Type B pancreatic cell (in vitro differentiated cells): ENCODE results near the gene VGLL3. TPM values are rescaled to one million over a fixed set of nuclear protein-coding genes. Genes with fewer than 3 reads are reported as not detected.

ENCODE experiments used
- DNase-seq: peaks from one replicate; pipeline ENCODE4 v3.0.0; 2021; ENCODE audit warnings: mixed read lengths; ENCODE audit not compliant: unreplicated experiment; ENCODE audit errors: extremely low spot score
- H3K27ac Mint-ChIP-seq: 2 replicates; pipeline ENCODE4 v1.8.0; 2021; ENCODE audit warnings: mild to moderate bottlenecking, mixed read lengths
- H3K27me3 Mint-ChIP-seq: 2 replicates; pipeline ENCODE4 v1.8.0; 2021; ENCODE audit warnings: mixed read lengths
- H3K36me3 Mint-ChIP-seq: 2 replicates; pipeline ENCODE4 v1.8.0; 2021; ENCODE audit warnings: mixed read lengths
- H3K4me1 Mint-ChIP-seq: one replicate; pipeline ENCODE4 v1.8.0; 2021; ENCODE audit warnings: mixed read lengths; ENCODE audit not compliant: unreplicated experiment
- H3K4me3 Mint-ChIP-seq: 2 replicates; pipeline ENCODE4 v1.8.0; 2021; ENCODE audit warnings: mild to moderate bottlenecking, mixed read lengths
- H3K9me3 Mint-ChIP-seq: 2 replicates; pipeline ENCODE4 v1.8.0; 2021; ENCODE audit warnings: mixed read lengths
- CTCF ChIP-seq: fragments of 200-600 bp; sonication (generic); conservative IDR thresholded peaks from 2 replicates; pipeline ENCODE4 v1.5.0; 2021; ENCODE audit warnings: antibody characterized with exemption, mild to moderate bottlenecking
- total RNA-seq: library from RNA; stranded (reverse); gene quantifications from 2 replicates; pipeline ENCODE4 v1.2.1, GENCODE V29; 2021; ENCODE audit warnings: low replicate concordance

Gene VGLL3
- total RNA-seq, 1 donor from 2014 or later, result 11.1 TPM

GRCh38 chr3:86969500-86970189 lies 21.3 kb downstream of the VGLL3 start:
- no peak for DNase-seq
- H3K4me1 Mint-ChIP-seq, result peaks cover 6% of the 10 kb centered on the region
- no peak overlapping the region for H3K4me3 Mint-ChIP-seq

GRCh38 chr3:86968244-86968932 lies 22.6 kb downstream of the VGLL3 start:
- Mint-ChIP-seq H3K27me3 (no peaks in the 10 kb centered on the region), H3K4me3 (no peak overlapping the region), H3K27ac (peak overlapping the region; percentile 16), H3K36me3 (peaks cover 10% of the 10 kb centered on the region), H3K4me1 (peaks cover 6% of the 10 kb centered on the region), H3K9me3 (peaks cover 6% of the 10 kb centered on the region)
- TF ChIP-seq CTCF, result no peak
- DNase-seq, result no peak

More at GRCh38 chr3:86969500-86970189, 21.3 kb downstream of the VGLL3 start:
- Mint-ChIP-seq H3K27me3 (no peaks in the 10 kb centered on the region), H3K27ac (no peak overlapping the region), H3K36me3 (peaks cover 10% of the 10 kb centered on the region), H3K9me3 (peaks cover 6% of the 10 kb centered on the region)
- TF ChIP-seq CTCF, result peak; percentile 68

GRCh38 chr3:86967062-86967461 lies 23.9 kb downstream of the VGLL3 start:
- H3K4me3 Mint-ChIP-seq, result no peak overlapping the region
- H3K9me3 Mint-ChIP-seq, result peaks cover 6% of the 10 kb centered on the region
- peaks cover 10% of the 10 kb centered on the region for H3K36me3 Mint-ChIP-seq
- no peak for DNase-seq
- no peaks in the 10 kb centered on the region for H3K27me3 Mint-ChIP-seq
- peaks cover 6% of the 10 kb centered on the region for H3K4me1 Mint-ChIP-seq
- no peak overlapping the region for H3K27ac Mint-ChIP-seq
- TF ChIP-seq CTCF, result no peak

- H3K9me3 Mint-ChIP-seq, result peaks cover 5% of the 10 kb centered on the region
These were observed 25.8 kb downstream of the VGLL3 start for GRCh38 chr3:86965166-86965565.

GRCh38 chr3:86963611-86964010 lies 27.3 kb downstream of the VGLL3 start:
- Mint-ChIP-seq H3K9me3 (no peaks in the 10 kb centered on the region), H3K4me1 (peaks cover 6% of the 10 kb centered on the region), H3K36me3 (peaks cover 5% of the 10 kb centered on the region), H3K27me3 (no peaks in the 10 kb centered on the region), H3K27ac (no peak overlapping the region), H3K4me3 (no peak overlapping the region)
- no peak for TF ChIP-seq CTCF
- DNase-seq, result no peak

More at GRCh38 chr3:86965166-86965565, 25.8 kb downstream of the VGLL3 start:
- no peaks in the 10 kb centered on the region for H3K27me3 Mint-ChIP-seq
- no peak overlapping the region for H3K27ac Mint-ChIP-seq
- H3K4me1 Mint-ChIP-seq, result peaks cover 6% of the 10 kb centered on the region
- H3K36me3 Mint-ChIP-seq, result peaks cover 10% of the 10 kb centered on the region
- no peak for DNase-seq
- no peak for TF ChIP-seq CTCF
- H3K4me3 Mint-ChIP-seq, result no peak overlapping the region
